Activated CD8-positive, alpha-beta memory T cell treated with anti-CD3 and anti-CD28 coated beads, Interleukin-2, amount 50 U/mL, for 4 hours (primary cell): Measurements from ENCODE around the gene OPHN1.

ENCODE experiments used
- DNase-seq: peaks from one replicate; pipeline ENCODE4 v3.0.0-alpha.2; 2020

Gene OPHN1

GRCh38 chrX:68048774-68049173 lies 384.5 kb downstream of the OPHN1 start:
- no peak for DNase-seq

- no peak for DNase-seq
Measured at GRCh38 chrX:68045008-68045577, 388.2 kb downstream of the OPHN1 start.

GRCh38 chrX:68043713-68044438 lies 389.4 kb downstream of the OPHN1 start:
- DNase-seq: no peak

- DNase-seq: no peak
Measured at GRCh38 chrX:68041110-68041509, 392.2 kb downstream of the OPHN1 start.

- DNase-seq: no peak
Measured at GRCh38 chrX:68018248-68019203, 414.8 kb downstream of the OPHN1 start.

GRCh38 chrX:67998540-67998939 lies 434.8 kb downstream of the OPHN1 start:
- DNase-seq: no peak
